Measurements from ENCODE around the gene SSH3. TPM values are rescaled to one million over a fixed set of nuclear protein-coding genes. Genes with fewer than 3 reads are reported as not detected.

The SSH3 gene
- polyA plus RNA-seq, 1 of the 3 experiments (the other 2 are of a cell fraction) = 13.5 TPM

GRCh38 chr11:67269401-67270255 is 33.7 kb upstream of the SSH3 start:
- no peaks in the 10 kb centered on the region for H3K9me3 ChIP-seq
- no peak overlapping the region for H3K4me3 ChIP-seq (ENCODE audit: low read depth in 2 of 2, low read length in 1 of 2)
- no peak overlapping the region for H2AFZ ChIP-seq (ENCODE audit: low read depth)
- WGBS (ENCODE audit: low lambda C conversion rate) = 90% methylated on average over 9 of the region's 15 CpGs
- H3K79me2 ChIP-seq (ENCODE audit: insufficient read depth) = peaks cover 68% of the 10 kb centered on the region
- H3K9me2 ChIP-seq = no peaks in the 10 kb centered on the region
- no peak overlapping the region for H3K9ac ChIP-seq
- H4K20me1 ChIP-seq (ENCODE audit: insufficient read depth) = peaks cover 35% of the 10 kb centered on the region
- ChIA-PET POLR2A (interaction anchor here (1.0 kb wide), 1 partner anchor 16 kb away, joined by 3 read pairs; no protein-coding TSS in a partner anchor), CTCF (interaction anchor here (1.0 to 10.0 kb wide), 5 partner anchors 8 to 76 kb away, joined by 3 to 274 read pairs (median 5); partner anchors contain the start of genes ANKRD13D and SSH3)
- H3K27me3 ChIP-seq (ENCODE audit: insufficient read depth) = no peaks in the 10 kb centered on the region
- no peak overlapping the region; a peak in 1 of 4 replicates for H3K27ac ChIP-seq (ENCODE audit: low read depth in 2 of 2, low read length in 1 of 2)
- peaks cover 4 to 23% of the 10 kb centered on the region in 2 experiments; a peak in 2 of 4 replicates for H3K4me1 ChIP-seq (ENCODE audit: control insufficient read depth in 1 of 2, insufficient read depth in 2 of 2, low read depth in 1 of 2, low read length in 1 of 2)
- peaks cover 0 to 8% of the 10 kb centered on the region in 2 experiments for H3K36me3 ChIP-seq (replicated peaks in 1 of 2; ENCODE audit: control insufficient read depth in 1 of 2, insufficient read depth in 2 of 2, low read length in 1 of 2)
- TF ChIP-seq, protein P1, sequence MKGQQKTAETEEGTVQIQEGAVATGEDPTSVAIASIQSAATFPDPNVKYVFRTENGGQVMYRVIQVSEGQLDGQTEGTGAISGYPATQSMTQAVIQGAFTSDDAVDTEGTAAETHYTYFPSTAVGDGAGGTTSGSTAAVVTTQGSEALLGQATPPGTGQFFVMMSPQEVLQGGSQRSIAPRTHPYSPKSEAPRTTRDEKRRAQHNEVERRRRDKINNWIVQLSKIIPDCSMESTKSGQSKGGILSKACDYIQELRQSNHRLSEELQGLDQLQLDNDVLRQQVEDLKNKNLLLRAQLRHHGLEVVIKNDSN (IDR thresholded peaks at IDR 0.05; ENCODE audit: borderline replicate concordance, low read depth) = no peak
- TF ChIP-seq SMC3 (IDR thresholded peaks at IDR 0.05; ENCODE audit: low read depth, low read length) (no peak), GABPA (IDR thresholded peaks at IDR 0.05; ENCODE audit: low read depth) (no peak), EZH2phosphoT487 (IDR thresholded peaks at IDR 0.05; ENCODE audit: borderline replicate concordance, low read depth) (no peak), MXI1 (IDR thresholded peaks at IDR 0.05; ENCODE audit: low read depth, low read length) (no peak), CTCF (IDR thresholded peaks at IDR 0.05) (no peak), EP300 (IDR thresholded peaks at IDR 0.05; ENCODE audit: borderline replicate concordance in 1 of 2, low read depth in 1 of 2, low read length in 1 of 2) (no peak), RAD21 (IDR thresholded peaks at IDR 0.05; ENCODE audit: low read length) (no peak), RCOR1 (IDR thresholded peaks at IDR 0.05; ENCODE audit: low read length) (no peak)
- TF ChIP-seq, protein P2, sequence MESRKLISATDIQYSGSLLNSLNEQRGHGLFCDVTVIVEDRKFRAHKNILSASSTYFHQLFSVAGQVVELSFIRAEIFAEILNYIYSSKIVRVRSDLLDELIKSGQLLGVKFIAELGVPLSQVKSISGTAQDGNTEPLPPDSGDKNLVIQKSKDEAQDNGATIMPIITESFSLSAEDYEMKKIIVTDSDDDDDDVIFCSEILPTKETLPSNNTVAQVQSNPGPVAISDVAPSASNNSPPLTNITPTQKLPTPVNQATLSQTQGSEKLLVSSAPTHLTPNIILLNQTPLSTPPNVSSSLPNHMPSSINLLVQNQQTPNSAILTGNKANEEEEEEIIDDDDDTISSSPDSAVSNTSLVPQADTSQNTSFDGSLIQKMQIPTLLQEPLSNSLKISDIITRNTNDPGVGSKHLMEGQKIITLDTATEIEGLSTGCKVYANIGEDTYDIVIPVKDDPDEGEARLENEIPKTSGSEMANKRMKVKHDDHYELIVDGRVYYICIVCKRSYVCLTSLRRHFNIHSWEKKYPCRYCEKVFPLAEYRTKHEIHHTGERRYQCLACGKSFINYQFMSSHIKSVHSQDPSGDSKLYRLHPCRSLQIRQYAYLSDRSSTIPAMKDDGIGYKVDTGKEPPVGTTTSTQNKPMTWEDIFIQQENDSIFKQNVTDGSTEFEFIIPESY (IDR thresholded peaks at IDR 0.05; ENCODE audit: borderline replicate concordance, low read depth) = no peak
- TF ChIP-seq, protein P3, sequence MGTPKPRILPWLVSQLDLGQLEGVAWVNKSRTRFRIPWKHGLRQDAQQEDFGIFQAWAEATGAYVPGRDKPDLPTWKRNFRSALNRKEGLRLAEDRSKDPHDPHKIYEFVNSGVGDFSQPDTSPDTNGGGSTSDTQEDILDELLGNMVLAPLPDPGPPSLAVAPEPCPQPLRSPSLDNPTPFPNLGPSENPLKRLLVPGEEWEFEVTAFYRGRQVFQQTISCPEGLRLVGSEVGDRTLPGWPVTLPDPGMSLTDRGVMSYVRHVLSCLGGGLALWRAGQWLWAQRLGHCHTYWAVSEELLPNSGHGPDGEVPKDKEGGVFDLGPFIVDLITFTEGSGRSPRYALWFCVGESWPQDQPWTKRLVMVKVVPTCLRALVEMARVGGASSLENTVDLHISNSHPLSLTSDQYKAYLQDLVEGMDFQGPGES (IDR thresholded peaks at IDR 0.05; ENCODE audit: low read depth, low read length) = no peak
- H3F3A ChIP-seq (replicated peaks; ENCODE audit: insufficient read depth) = no peaks in the 10 kb centered on the region
- DNase-seq = no peak
- no peak overlapping the region for H3K4me2 ChIP-seq
